HEK293 (cell line): ENCODE results near the gene PIK3C2B.

Experiments used
- CTCF ChIA-PET: fragments of 350-600 bp; formaldehyde crosslinking; extraction: SDS; loops from one replicate; lab custom pipeline; 2021; ENCODE audit warnings: antibody characterized with exemption; lab: Yijun Ruan, JAX
- POLR2A ChIA-PET: fragments of 300-600 bp; formaldehyde crosslinking; extraction: SDS; loops from one replicate; lab custom pipeline; 2020; ENCODE audit warnings: antibody characterized with exemption, inconsistent platforms; lab: Yijun Ruan, JAX
- H3K27ac ChIP-seq: fragments of 200-500 bp; sonication (Bioruptor generic); 2 replicates; pipeline ENCODE4 v1.5.1; 2014; ENCODE audit warnings: low read depth, low read length, control low read depth, inconsistent platforms; ENCODE audit errors: extremely low read depth
- H3K36me3 ChIP-seq, 2 experiments: fragments of 200-500 bp in 1 of 2; sonication (Bioruptor generic) in 1 of 2; 1 replicate in 1 of 2; 2 replicates in 1 of 2; pipeline ENCODE4 v1.5.1; 2014 to 2017; ENCODE audit warnings: inconsistent platforms in 2 of 2, low read length in 2 of 2; ENCODE audit not compliant: control insufficient read depth in 2 of 2, insufficient read depth in 1 of 2
- H3K4me1 ChIP-seq: fragments of 200-500 bp; sonication (Bioruptor generic); 2 replicates; pipeline ENCODE4 v1.5.1; 2014; ENCODE audit warnings: mild to moderate bottlenecking, low read length, inconsistent platforms; ENCODE audit not compliant: control insufficient read depth, insufficient read depth
- H3K4me3 ChIP-seq: 2 replicates; pipeline ENCODE4 v1.5.1; 2011; ENCODE audit warnings: low read depth, mild to moderate bottlenecking, control low read depth, low read length, moderate library complexity
- H3K9me3 ChIP-seq: fragments of 200-500 bp; sonication (Bioruptor generic); 2 replicates; pipeline ENCODE4 v1.5.1; 2014; ENCODE audit warnings: low read depth, low read length, inconsistent platforms; ENCODE audit not compliant: control insufficient read depth, insufficient read depth
- AEBP2 ChIP-seq: fragments of 450-650 bp; formaldehyde crosslinking; IDR thresholded peaks from 2 replicates; pipeline ENCODE4 v1.5.1; 2016; ENCODE audit warnings: missing biosample characterization, missing genetic modification characterization, borderline replicate concordance
- EGR2 ChIP-seq: fragments of 450-650 bp; formaldehyde crosslinking; IDR thresholded peaks from 2 replicates; pipeline ENCODE4 v1.5.1; 2016; ENCODE audit warnings: low read depth, missing biosample characterization, missing genetic modification characterization
- HOXD13 ChIP-seq: sonication (generic); formaldehyde crosslinking; IDR thresholded peaks from 2 replicates; pipeline ENCODE4 v1.8.0; 2022; ENCODE audit warnings: missing genetic modification reagents, borderline replicate concordance
- KLF16 ChIP-seq: fragments of 450-650 bp; formaldehyde crosslinking; IDR thresholded peaks from 2 replicates; pipeline ENCODE4 v1.5.1; 2017; ENCODE audit warnings: missing biosample characterization, missing genetic modification characterization
- KLF9 ChIP-seq: fragments of 450-650 bp; formaldehyde crosslinking; IDR thresholded peaks from 2 replicates; pipeline ENCODE4 v1.5.1; 2016; ENCODE audit warnings: missing biosample characterization, missing genetic modification characterization, low read depth
- ZBTB21 ChIP-seq: fragments of 450-650 bp; formaldehyde crosslinking; IDR thresholded peaks from 2 replicates; pipeline ENCODE4 v1.5.1; 2017; ENCODE audit warnings: missing biosample characterization, missing genetic modification characterization
- ZBTB48 ChIP-seq: fragments of 450-650 bp; formaldehyde crosslinking; IDR thresholded peaks from 2 replicates; pipeline ENCODE4 v1.5.1; 2016; ENCODE audit warnings: missing biosample characterization, missing genetic modification characterization
- ZFHX2 ChIP-seq: fragments of 450-650 bp; formaldehyde crosslinking; conservative IDR thresholded peaks from 2 replicates; pipeline ENCODE4 v1.5.1; 2016; ENCODE audit warnings: missing biosample characterization, missing genetic modification characterization
- ZFP3 ChIP-seq: fragments of 450-650 bp; formaldehyde crosslinking; IDR thresholded peaks from 2 replicates; pipeline ENCODE4 v1.5.1; 2016; ENCODE audit warnings: low read depth, missing biosample characterization, missing genetic modification characterization
- ZNF140 ChIP-seq: fragments of 450-650 bp; formaldehyde crosslinking; IDR thresholded peaks from 2 replicates; pipeline ENCODE4 v1.5.1; 2016; ENCODE audit warnings: missing biosample characterization, missing genetic modification characterization
- ZNF155 ChIP-seq: fragments of 450-650 bp; formaldehyde crosslinking; IDR thresholded peaks from 2 replicates; pipeline ENCODE4 v1.5.1; 2016; ENCODE audit warnings: missing biosample characterization, missing genetic modification characterization
- ZNF23 ChIP-seq: fragments of 450-650 bp; formaldehyde crosslinking; IDR thresholded peaks from 2 replicates; pipeline ENCODE4 v1.5.1; 2016; ENCODE audit warnings: missing biosample characterization, missing genetic modification characterization, borderline replicate concordance
- ZNF37A ChIP-seq: fragments of 450-650 bp; IDR thresholded peaks from 2 replicates; pipeline ENCODE4 v1.5.1; 2018; ENCODE audit warnings: missing biosample characterization, missing genetic modification characterization
- ZNF391 ChIP-seq: fragments of 450-650 bp; formaldehyde crosslinking; IDR thresholded peaks from 2 replicates; pipeline ENCODE4 v1.5.1; 2016; ENCODE audit warnings: low read depth, missing biosample characterization, missing genetic modification characterization, borderline replicate concordance
- ZNF473 ChIP-seq: fragments of 450-650 bp; formaldehyde crosslinking; IDR thresholded peaks from 2 replicates; pipeline ENCODE4 v1.5.1; 2017; ENCODE audit warnings: missing biosample characterization, missing genetic modification characterization
- ZNF623 ChIP-seq: fragments of 450-650 bp; formaldehyde crosslinking; IDR thresholded peaks from 2 replicates; pipeline ENCODE4 v1.5.1; 2016; ENCODE audit warnings: missing biosample characterization, missing genetic modification characterization
- ZNF629 ChIP-seq: fragments of 450-650 bp; formaldehyde crosslinking; IDR thresholded peaks from 2 replicates; pipeline ENCODE4 v1.5.1; 2017; ENCODE audit warnings: missing biosample characterization, missing genetic modification characterization
- ZNF660 ChIP-seq: fragments of 450-650 bp; IDR thresholded peaks from 2 replicates; pipeline ENCODE4 v1.5.1; 2018; ENCODE audit warnings: missing biosample characterization, mild to moderate bottlenecking, missing genetic modification characterization
- ZNF701 ChIP-seq: fragments of 450-650 bp; formaldehyde crosslinking; IDR thresholded peaks from 2 replicates; pipeline ENCODE4 v1.5.1; 2016; ENCODE audit warnings: missing biosample characterization, missing genetic modification characterization
- ZNF747 ChIP-seq: fragments of 450-650 bp; formaldehyde crosslinking; IDR thresholded peaks from 2 replicates; pipeline ENCODE4 v1.5.1; 2016; ENCODE audit warnings: missing biosample characterization, missing genetic modification characterization
- ZNF768 ChIP-seq: fragments of 450-650 bp; formaldehyde crosslinking; IDR thresholded peaks from 2 replicates; pipeline ENCODE4 v1.5.1; 2018; ENCODE audit warnings: missing biosample characterization, mild to moderate bottlenecking, missing genetic modification characterization
- ZNF777 ChIP-seq: fragments of 450-650 bp; formaldehyde crosslinking; IDR thresholded peaks from 2 replicates; pipeline ENCODE4 v1.5.1; 2017; ENCODE audit warnings: missing biosample characterization, missing genetic modification characterization, borderline replicate concordance
- ZSCAN16 ChIP-seq: fragments of 450-650 bp; formaldehyde crosslinking; IDR thresholded peaks from 2 replicates; pipeline ENCODE4 v1.5.1; 2016; ENCODE audit warnings: missing biosample characterization, missing genetic modification characterization
- TF ChIP-seq, protein P1 (sequence below): fragments of 450-650 bp; formaldehyde crosslinking; IDR thresholded peaks from 2 replicates; pipeline ENCODE4 v1.5.1; 2016; ENCODE audit warnings: missing biosample characterization, missing genetic modification characterization
- TF ChIP-seq, protein P2 (sequence below): fragments of 450-650 bp; formaldehyde crosslinking; IDR thresholded peaks from 2 replicates; pipeline ENCODE4 v1.5.1; 2017; ENCODE audit warnings: missing biosample characterization, missing genetic modification characterization

The PIK3C2B gene

DNA sequence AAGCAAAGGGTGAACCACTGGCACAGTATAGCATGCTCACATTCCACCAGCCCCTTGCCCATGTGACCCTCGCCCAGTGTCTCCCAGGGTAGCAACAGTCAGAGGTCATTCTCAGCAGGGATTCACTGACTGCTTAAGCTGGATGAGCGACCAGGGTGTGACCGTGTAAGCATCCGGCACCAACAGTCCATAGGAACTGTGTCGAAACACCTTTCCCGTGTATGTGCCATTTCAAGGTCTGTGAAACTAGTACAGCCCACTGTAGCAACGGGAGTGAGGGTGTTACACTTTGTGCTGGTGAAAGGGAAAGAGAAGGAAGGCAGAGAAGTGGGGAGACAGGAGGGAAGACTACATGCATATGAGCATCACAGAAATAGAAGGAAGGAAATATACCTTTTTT, 10.8 kb downstream of the PIK3C2B start:
- TF ChIP-seq ZNF391 (tag by site-specific recombination) (no peak), ZNF37A (tag by site-specific recombination) (no peak), KLF9 (tag by site-specific recombination) (no peak), ZNF629 (tag by site-specific recombination) (no peak), ZNF23 (tag by site-specific recombination) (no peak), ZNF701 (tag by site-specific recombination) (no peak)
- TF ChIP-seq, protein P1, sequence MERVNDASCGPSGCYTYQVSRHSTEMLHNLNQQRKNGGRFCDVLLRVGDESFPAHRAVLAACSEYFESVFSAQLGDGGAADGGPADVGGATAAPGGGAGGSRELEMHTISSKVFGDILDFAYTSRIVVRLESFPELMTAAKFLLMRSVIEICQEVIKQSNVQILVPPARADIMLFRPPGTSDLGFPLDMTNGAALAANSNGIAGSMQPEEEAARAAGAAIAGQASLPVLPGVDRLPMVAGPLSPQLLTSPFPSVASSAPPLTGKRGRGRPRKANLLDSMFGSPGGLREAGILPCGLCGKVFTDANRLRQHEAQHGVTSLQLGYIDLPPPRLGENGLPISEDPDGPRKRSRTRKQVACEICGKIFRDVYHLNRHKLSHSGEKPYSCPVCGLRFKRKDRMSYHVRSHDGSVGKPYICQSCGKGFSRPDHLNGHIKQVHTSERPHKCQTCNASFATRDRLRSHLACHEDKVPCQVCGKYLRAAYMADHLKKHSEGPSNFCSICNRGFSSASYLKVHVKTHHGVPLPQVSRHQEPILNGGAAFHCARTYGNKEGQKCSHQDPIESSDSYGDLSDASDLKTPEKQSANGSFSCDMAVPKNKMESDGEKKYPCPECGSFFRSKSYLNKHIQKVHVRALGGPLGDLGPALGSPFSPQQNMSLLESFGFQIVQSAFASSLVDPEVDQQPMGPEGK (tag by site-specific recombination): no peak
- Histone ChIP-seq H3K4me3 (no peak overlapping the region), H3K36me3 (no peaks in the 10 kb centered on the region), H3K9me3 (no peaks in the 10 kb centered on the region), H3K4me1 (no peaks in the 10 kb centered on the region), H3K27ac (no peak overlapping the region)
- ChIA-PET POLR2A (no interaction called here), CTCF (interaction anchor here (0.6 to 1.7 kb wide), 3 partner anchors 10 to 225 kb away, joined by 3 to 7 read pairs (median 3); partner anchors contain the start of gene PIK3C2B)

GRCh38 chr1:204480515-204480914, 14.1 kb downstream of the PIK3C2B start:
- no peak overlapping the region for H3K4me3 ChIP-seq
- CTCF ChIA-PET: interaction anchor here (0.5 to 2.0 kb wide), 3 partner anchors 23 to 270 kb away, joined by 4 to 5 read pairs (median 4); no protein-coding TSS in a partner anchor
- POLR2A ChIA-PET: no interaction called here
- TF ChIP-seq ZBTB21 (tag by site-specific recombination): no peak
- 0 out of 2 replicates have a peak, but pooled peaks have one; percentile 16 for TF ChIP-seq EGR2
- TF ChIP-seq ZFHX2 (tag by site-specific recombination): peak; percentile 38; the same call in 1 of the 2 replicates
- H3K4me1 ChIP-seq: no peaks in the 10 kb centered on the region; the same call in 1 of the 2 replicates
- H3K36me3 ChIP-seq: no peaks in the 10 kb centered on the region
- H3K27ac ChIP-seq: no peak overlapping the region
- H3K9me3 ChIP-seq: no peaks in the 10 kb centered on the region

DNA sequence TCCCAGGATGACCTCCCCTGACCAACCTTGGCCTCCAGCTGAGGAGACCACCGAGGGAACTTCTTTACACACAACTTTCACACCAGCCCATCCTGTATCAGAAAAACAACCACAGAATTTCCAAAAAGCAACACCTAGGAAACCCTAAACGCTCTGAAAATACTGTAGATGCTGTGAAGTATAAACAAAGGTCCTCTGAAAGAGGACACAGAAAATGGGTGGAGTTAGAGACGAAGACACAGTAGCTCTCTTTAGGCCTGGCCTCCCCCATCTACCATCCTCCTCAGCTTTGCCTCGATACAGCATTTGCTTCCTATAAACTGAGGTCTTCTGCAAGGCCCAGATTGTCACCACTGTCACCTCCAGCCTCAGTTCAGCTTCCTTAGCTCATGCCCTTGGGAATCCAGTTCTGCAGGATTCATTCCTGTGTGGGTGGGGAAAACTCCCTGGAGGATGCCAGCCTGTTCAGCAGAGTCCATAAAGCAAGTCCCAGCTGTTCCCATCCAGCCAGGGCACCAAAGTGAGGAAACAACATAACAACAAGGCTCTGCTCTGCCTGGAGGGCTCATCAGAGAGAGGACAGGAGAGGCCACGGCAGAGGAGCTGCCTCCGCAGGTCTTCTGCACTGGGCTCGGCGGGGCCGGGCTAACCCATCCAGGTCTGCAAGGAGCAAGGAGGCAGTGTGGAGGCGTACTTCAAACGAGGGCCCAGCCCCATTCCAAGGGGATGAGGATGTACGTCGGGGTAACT, 15.0 kb downstream of the PIK3C2B start:
- no peaks in the 10 kb centered on the region for H3K36me3 ChIP-seq
- no peak overlapping the region for H3K4me3 ChIP-seq
- ChIA-PET POLR2A (interaction anchor here (0.6 to 3.4 kb wide), 2 partner anchors 14 to 16 kb away, joined by 4 to 16 read pairs; partner anchors contain the start of gene PIK3C2B), CTCF (interaction anchor here (1.0 to 3.8 kb wide), 5 partner anchors 15 to 327 kb away, joined by 4 to 25 read pairs (median 5); partner anchors contain the start of gene PIK3C2B)
- H3K4me1 ChIP-seq: no peaks in the 10 kb centered on the region; the same call in 1 of the 2 replicates
- TF ChIP-seq AEBP2 (tag by site-specific recombination): no peak
- TF ChIP-seq, protein P2, sequence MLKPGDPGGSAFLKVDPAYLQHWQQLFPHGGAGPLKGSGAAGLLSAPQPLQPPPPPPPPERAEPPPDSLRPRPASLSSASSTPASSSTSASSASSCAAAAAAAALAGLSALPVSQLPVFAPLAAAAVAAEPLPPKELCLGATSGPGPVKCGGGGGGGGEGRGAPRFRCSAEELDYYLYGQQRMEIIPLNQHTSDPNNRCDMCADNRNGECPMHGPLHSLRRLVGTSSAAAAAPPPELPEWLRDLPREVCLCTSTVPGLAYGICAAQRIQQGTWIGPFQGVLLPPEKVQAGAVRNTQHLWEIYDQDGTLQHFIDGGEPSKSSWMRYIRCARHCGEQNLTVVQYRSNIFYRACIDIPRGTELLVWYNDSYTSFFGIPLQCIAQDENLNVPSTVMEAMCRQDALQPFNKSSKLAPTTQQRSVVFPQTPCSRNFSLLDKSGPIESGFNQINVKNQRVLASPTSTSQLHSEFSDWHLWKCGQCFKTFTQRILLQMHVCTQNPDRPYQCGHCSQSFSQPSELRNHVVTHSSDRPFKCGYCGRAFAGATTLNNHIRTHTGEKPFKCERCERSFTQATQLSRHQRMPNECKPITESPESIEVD (tag by site-specific recombination): no peak
- no peak for TF ChIP-seq HOXD13 (CRISPR knock-in tag)
- no peak for TF ChIP-seq ZNF155 (tag by site-specific recombination)
- no peak for TF ChIP-seq ZSCAN16
- TF ChIP-seq ZNF747 (tag by site-specific recombination): no peak
- no peak for TF ChIP-seq ZNF623 (tag by site-specific recombination)
- TF ChIP-seq ZBTB48: no peak
- TF ChIP-seq EGR2: peak; percentile 29; the same call in 1 of the 2 replicates
- TF ChIP-seq ZNF777: no peak
- TF ChIP-seq KLF16 (tag by site-specific recombination): no peak
- TF ChIP-seq ZNF140 (tag by site-specific recombination): no peak
- TF ChIP-seq ZFHX2 (tag by site-specific recombination): peak; percentile 36; the same call in 1 of the 2 replicates
- TF ChIP-seq ZNF660 (tag by site-specific recombination): no peak
- no peak for TF ChIP-seq ZNF473 (tag by site-specific recombination)
- no peak for TF ChIP-seq ZFP3 (tag by site-specific recombination)
- no peak for TF ChIP-seq ZNF768 (tag by site-specific recombination)
- H3K9me3 ChIP-seq: no peaks in the 10 kb centered on the region
- no peak overlapping the region for H3K27ac ChIP-seq
